HT-29 (cell line): ENCODE results near the gene SCFD2. TPM values are rescaled to one million over a fixed set of nuclear protein-coding genes. Genes with fewer than 3 reads are reported as not detected.
"Not testable (repeated sequence)": the region's sequence is repeated elsewhere in the genome, so short reads cannot be mapped to it uniquely, and the experiment has no call there.

Source experiments
- DNase-seq: peaks from one replicate; pipeline ENCODE4 v3.0.0-alpha.2; 2015; ENCODE audit warnings: low spot score
- total RNA-seq: library from RNA; depleted of rRNA; stranded (reverse); fragments of >200 nt; shearing (Covaris generic); gene quantifications from 2 replicates; pipeline ENCODE4 v1.2.3, GENCODE V29; 2014

The SCFD2 gene
- total RNA-seq, 1 experiment from 2014 or later = 33.1 TPM

GRCh38 chr4:53147197-53147596 is 218.7 kb downstream of the SCFD2 start:
- no peak for DNase-seq

- DNase-seq = no peak
Observed at GRCh38 chr4:53141308-53141707, 224.6 kb downstream of the SCFD2 start.

GRCh38 chr4:53139256-53139655 is 226.6 kb downstream of the SCFD2 start:
- not testable (repeated sequence) for DNase-seq

GRCh38 chr4:53137468-53137867 is 228.4 kb downstream of the SCFD2 start:
- DNase-seq = no peak

- no peak for DNase-seq
Observed at GRCh38 chr4:53136954-53137353, 228.9 kb downstream of the SCFD2 start.

GRCh38 chr4:53132132-53132891 is 233.5 kb downstream of the SCFD2 start:
- DNase-seq = no peak

GRCh38 chr4:53131562-53131925 is 234.3 kb downstream of the SCFD2 start:
- no peak for DNase-seq

- DNase-seq = no peak
Observed at GRCh38 chr4:53130896-53131561, 234.8 kb downstream of the SCFD2 start.

- no peak for DNase-seq
Observed at GRCh38 chr4:53128706-53129357, 237.0 kb downstream of the SCFD2 start.

GRCh38 chr4:53128231-53128630 is 237.6 kb downstream of the SCFD2 start:
- no peak for DNase-seq

GRCh38 chr4:53127365-53127764 is 238.5 kb downstream of the SCFD2 start:
- no peak for DNase-seq

- DNase-seq = no peak
Observed at GRCh38 chr4:53126099-53126498, 239.8 kb downstream of the SCFD2 start.

GRCh38 chr4:53123819-53124218 is 242.0 kb downstream of the SCFD2 start:
- DNase-seq = no peak

- no peak for DNase-seq
Observed at GRCh38 chr4:53123171-53123570, 242.7 kb downstream of the SCFD2 start.

GRCh38 chr4:53122280-53123116 is 243.4 kb downstream of the SCFD2 start:
- no peak for DNase-seq

GRCh38 chr4:53121264-53121865 is 244.5 kb downstream of the SCFD2 start:
- no peak for DNase-seq

GRCh38 chr4:53120778-53121177 is 245.1 kb downstream of the SCFD2 start:
- DNase-seq = no peak

- DNase-seq = no peak
Observed at GRCh38 chr4:53119680-53120079, 246.2 kb downstream of the SCFD2 start.

- DNase-seq = no peak
Observed at GRCh38 chr4:53118676-53119075, 247.2 kb downstream of the SCFD2 start.

GRCh38 chr4:53116954-53117353 is 248.9 kb downstream of the SCFD2 start:
- no peak for DNase-seq

GRCh38 chr4:53113431-53114225 is 252.2 kb downstream of the SCFD2 start:
- DNase-seq = no peak
